HG02763 (cell line): ENCODE data around the gene NRIP1.

Experiments used
- ATAC-seq: cut with Tn5 transposase; IDR thresholded peaks from one replicate; pipeline ENCODE4 v1.9.1; 2021; ENCODE audit warnings: mild to moderate bottlenecking, moderate library complexity; ENCODE audit not compliant: unreplicated experiment

Gene NRIP1

DNA sequence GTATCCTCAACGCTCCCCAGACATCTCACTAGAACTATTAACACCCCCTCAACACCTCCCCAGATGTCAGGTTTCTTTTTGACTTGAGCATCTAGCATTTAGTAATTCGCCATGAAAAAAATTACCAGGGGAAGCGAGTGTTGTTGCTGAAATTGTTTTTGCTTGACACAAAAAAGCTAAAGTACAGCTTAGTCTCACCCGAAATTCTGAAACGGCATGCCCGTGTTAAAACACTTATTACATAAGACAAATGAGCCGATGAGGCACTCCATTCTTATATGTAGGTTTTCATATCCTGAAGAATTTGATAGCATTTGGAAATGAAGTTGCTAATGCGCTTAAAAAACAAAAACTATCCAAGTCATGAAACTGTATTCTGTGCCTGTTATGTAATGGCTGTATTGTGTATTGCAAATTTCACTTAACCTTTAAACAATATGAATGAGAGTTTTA lies 1.3 kb upstream of the NRIP1 start:
- ATAC-seq, result no peak

GRCh38 chr21:15065392-15066122 lies 757 bp upstream of the NRIP1 start:
- peak; percentile 11 for ATAC-seq

DNA sequence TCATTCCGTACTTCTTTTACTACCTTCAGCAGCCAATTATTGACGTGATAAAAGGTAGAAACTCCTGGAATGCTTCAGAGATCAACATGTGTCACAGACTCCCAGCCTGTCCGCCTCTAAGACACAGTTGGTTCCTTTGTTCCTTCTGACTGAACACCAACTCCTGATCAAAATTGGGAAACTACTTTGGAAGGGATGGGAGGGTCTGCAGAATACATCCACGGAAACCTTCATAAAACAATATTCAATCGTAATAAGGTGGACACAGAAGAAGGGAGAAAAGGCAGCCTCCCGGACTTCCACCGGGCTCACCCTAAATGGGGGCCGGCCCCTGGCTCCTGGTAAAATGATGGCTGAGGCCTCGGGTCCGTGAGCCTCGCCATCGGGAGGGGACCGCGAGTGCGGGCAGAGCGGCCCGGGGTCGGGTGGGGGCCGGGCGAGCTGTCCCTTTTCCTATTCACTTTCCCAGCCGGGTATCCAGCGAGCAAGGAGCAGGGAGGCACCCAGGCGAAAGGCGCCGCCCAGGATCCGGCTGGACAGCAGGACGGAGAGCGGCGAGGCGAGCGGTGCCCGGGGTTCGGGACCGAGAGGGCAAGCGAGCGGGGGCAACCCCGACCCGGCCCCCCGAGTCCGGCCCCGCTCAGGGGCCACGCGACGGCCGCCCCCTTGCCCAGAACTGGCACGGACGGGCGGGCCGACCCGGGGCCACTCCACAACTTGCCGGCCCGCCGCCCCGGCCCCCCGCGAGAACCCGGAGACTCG lies 805 bp downstream of the NRIP1 start:
- peak; percentile 1 for ATAC-seq

DNA sequence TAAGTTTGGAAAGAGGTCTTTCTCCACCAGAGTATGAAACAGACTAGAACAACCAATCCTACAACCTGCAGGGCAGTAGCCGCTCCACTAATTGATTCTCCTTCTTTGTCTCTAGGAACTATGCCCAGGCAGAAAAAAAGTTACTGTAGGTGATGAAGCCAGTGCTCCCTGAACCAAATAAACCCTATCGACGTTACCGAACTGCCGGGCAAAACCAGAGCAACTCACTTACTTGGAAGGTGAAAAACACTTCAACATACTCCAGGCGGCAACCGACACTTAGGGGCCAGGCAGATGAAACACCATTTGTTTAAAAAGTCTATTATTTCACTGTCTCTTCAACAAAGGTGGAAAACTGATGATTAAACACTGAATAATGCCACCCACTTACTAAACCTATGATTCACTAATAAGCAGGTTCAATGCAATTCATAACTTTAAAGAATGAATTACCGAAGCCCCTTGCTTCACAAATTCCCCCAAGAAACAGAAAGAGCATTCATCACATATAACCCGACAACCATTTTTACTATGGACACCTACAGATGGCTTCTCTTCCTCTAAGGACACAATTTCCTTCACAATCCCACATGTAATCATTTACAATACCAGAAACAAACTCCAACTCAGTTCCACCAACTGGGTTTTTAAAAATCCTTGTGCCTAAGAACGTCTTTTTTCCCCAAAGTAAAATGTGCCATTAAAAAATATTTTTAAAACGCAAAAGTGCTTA lies 1.6 kb downstream of the NRIP1 start:
- ATAC-seq, result no peak

DNA sequence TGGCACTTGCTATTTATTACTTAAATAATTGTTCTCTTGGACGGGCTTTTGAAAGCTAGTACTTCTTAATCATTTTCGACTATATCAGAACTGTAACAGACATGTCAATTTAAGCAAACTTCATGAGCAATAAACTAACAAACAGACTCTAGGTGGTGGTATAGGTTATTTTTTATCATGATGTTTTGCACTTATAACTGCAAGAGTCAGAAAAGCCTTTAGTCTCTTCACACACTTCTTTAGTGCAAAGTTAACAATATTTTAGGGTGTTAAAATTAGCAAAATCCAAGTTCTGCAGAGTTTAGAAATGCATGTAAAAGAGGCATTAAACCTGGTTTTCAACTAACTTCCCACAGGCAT lies 2.2 kb downstream of the NRIP1 start:
- ATAC-seq, result no peak

DNA sequence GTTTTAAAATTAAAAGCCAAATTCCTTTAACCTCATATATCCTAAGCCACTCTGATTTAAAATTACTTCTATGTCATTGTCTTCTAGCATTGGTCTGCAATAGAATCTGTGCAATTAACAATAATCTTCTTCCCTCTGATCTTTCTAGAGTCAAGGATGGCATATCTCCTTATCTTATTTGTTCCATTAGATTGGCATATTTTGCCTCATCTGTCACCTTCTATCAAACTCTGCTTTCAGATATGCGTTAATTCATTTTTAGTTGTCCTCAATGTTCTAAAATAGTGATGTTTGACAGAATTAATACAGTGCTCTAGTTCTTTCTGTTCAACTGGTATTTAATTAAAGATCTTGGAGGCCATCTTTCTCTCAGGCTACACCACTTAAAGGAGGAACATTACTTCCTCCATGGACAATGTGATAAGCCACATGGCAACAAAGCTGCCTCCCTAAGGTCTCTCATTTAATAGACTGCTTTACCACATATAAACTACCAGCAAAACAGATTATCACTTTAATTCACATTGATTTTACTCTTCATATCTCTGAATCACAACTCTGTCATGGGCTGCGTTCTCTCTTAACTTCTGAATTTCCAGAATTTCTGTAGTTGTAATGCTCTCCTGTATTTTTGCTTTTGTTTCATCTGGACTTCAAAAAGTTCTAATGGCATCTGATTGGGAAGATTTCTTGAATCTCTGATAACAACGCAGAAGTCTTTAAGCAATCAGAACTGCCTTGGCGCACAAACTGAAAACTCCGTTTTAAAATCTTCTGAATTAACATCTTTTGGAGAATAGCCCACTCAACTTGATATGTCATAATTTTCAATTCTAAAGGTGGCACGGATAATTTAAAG lies 2.8 kb downstream of the NRIP1 start:
- ATAC-seq, result no peak

- no peak for ATAC-seq
Observed at GRCh38 chr21:15061279-15061678, 3.5 kb downstream of the NRIP1 start.

DNA sequence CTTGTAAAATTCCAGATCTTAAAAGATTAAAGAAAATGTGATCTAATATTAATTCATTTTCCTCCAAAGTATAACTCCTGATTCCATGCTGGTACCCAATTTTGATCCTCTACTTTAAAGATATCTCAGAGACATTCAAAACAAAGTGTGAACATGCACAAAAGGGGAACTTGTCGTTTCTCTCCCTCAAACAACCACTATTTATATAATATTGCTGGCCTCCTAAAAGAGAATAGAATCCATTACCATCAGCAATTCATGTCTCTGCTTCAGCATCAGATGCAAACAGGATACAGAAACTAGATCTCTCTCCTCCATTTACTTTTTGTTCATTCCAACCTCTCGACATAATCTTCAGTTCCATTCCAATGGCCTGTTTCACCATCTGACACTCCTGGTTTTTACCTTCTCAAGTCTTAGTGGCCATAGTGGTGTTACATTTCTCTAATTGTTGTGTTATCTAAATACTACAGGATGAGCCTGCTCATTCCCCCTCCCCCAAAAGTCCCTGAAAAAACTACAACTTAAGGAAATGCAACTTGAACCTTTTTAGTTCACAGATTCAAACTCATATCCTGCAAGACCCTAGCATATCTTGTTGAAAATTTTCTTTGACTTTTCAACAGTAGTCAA lies 4.1 kb downstream of the NRIP1 start:
- ATAC-seq, result no peak

- no peak for ATAC-seq
Observed at GRCh38 chr21:15059397-15059796, 5.4 kb downstream of the NRIP1 start.

DNA sequence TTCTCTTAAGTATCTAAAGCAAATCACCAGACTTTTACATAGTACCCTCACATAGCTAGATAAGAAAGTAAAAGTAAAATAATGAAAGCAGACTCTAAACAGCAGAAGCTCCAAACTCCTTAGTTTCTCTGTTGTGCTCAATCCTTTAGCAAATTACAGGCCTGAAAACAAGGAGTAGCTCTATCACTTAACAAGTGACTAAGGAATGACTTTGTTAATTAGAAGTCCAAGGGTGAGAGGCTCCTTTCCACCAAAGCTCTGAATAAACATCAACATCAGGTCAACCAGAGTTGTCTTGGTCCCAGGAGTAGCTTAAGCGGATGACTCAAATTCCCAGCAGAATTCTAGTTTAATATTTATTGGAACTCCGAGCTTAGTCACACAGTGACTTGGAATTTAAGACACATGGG lies 5.9 kb downstream of the NRIP1 start:
- no peak for ATAC-seq

- ATAC-seq, result no peak
Observed at GRCh38 chr21:15057285-15057684, 7.5 kb downstream of the NRIP1 start.

- no peak for ATAC-seq
Observed at GRCh38 chr21:15054606-15055239, 10.1 kb downstream of the NRIP1 start.

- ATAC-seq, result no peak
Observed at GRCh38 chr21:15054089-15054488, 10.7 kb downstream of the NRIP1 start.

GRCh38 chr21:15053500-15053899 lies 11.3 kb downstream of the NRIP1 start:
- ATAC-seq, result no peak

DNA sequence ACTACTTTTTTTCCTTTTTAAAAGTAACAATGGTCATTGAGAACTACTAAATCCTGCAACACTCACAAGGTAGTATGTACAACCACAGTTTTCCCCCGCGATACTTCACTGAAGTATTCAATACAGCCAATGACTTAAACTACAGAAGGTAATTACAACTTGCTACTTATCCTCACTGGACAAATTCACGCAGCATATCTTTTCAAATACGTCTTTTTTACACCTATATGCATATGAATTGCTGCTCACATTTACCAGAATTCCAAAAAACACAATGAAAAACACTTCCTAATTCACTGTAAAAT lies 12.4 kb downstream of the NRIP1 start:
- ATAC-seq, result no peak

GRCh38 chr21:15051644-15052458 lies 12.9 kb downstream of the NRIP1 start:
- no peak for ATAC-seq

DNA sequence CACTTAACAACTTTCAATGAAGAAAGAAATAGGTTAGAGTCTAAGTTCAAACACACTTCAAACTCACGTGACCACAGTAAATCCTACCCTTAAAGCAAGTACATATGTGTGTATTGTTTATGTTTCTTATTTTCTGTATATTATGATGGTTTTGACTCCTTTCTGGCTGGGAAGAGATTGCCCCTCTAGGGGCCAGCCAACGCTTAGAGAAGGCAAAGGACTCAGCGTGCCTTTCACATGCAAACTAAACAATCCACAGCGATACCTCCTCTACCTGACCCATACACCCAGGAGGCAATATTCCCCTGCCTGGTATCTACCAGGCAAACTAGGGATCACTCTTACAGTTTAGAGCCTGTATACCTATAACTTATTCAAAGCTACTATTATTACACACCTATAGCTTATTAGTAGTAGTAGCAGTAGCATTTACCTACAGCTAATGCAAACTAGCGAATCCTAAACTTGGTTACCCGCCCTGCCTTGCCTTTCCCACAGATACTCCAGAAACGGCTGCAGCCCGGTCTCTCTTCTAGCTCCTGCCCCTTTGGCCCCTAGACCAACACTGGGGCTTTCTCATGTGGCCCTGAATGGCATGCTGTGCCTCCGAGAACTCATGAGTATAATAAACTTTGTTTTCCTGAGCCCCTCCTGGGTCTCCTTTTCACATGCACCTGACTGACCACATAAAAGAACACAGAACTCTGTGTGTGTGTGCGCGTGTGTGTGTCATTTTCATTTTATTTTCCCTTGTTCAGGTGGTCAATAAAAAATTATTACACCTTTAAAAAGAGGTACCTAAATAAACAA lies 14.0 kb downstream of the NRIP1 start:
- ATAC-seq, result no peak

DNA sequence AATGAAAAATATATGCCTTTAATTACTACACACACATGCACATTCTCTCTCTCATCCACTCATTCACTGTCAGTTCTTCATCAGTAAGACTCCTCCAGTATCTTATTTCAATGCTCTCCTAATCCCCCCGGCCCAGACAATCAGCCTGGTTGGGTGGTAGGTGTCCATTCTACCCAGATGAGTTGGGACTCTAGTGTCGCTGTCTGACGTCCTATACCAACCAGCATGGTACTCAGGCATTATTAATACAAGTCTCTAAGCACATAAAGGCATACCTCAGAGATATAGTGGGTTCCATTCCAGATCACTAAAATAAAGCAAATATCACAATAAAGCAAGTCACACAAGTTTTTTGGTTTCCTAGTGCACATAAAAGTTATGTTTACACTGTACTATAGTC lies 19.8 kb downstream of the NRIP1 start:
- ATAC-seq, result no peak
